NCI-H2029 treated with DMSO at 0.1 percent for 48 hours (cell line): ENCODE measurements around the gene NKAIN4.
A peak's percentile ranks its signal among the peaks of the same experiment; 100 is the strongest.

Experiments used
- DNase-seq: peaks from one replicate; lab custom pipeline; 2025; lab: John Stamatoyannopoulos, UW

NKAIN4 gene

GRCh38 chr20:63274381-63275228, 20.3 kb upstream of the NKAIN4 start:
- no peak for DNase-seq

GRCh38 chr20:63273635-63274380, 19.5 kb upstream of the NKAIN4 start:
- no peak for DNase-seq

GRCh38 chr20:63273059-63273579, 18.9 kb upstream of the NKAIN4 start:
- no peak for DNase-seq

GRCh38 chr20:63272105-63273058, 18.1 kb upstream of the NKAIN4 start, which contains the start of gene ARFGAP1:
ARFGAP1 (plus strand) TSS chr20:63272813; CDS start chr20:63275581, 2,768 bp downstream.
- peak; percentile 23 for DNase-seq

- DNase-seq, result no peak
Observed at GRCh38 chr20:63270606-63271325, 16.5 kb upstream of the NKAIN4 start.

- DNase-seq, result no peak
Observed at GRCh38 chr20:63269724-63270123, 15.5 kb upstream of the NKAIN4 start.

- no peak for DNase-seq
Observed at GRCh38 chr20:63268671-63269439, 14.6 kb upstream of the NKAIN4 start.

GRCh38 chr20:63268256-63268655, 14.0 kb upstream of the NKAIN4 start:
- DNase-seq, result no peak

GRCh38 chr20:63267691-63268090, 13.4 kb upstream of the NKAIN4 start:
- no peak for DNase-seq

GRCh38 chr20:63265891-63266515, 11.7 kb upstream of the NKAIN4 start:
- DNase-seq, result no peak

- DNase-seq, result no peak
Observed at GRCh38 chr20:63264519-63264918, 10.3 kb upstream of the NKAIN4 start.

GRCh38 chr20:63264000-63264399, 9.7 kb upstream of the NKAIN4 start:
- DNase-seq, result no peak

- DNase-seq, result no peak
Observed at GRCh38 chr20:63262836-63263235, 8.6 kb upstream of the NKAIN4 start.

- DNase-seq, result no peak
Observed at GRCh38 chr20:63261795-63262528, 7.7 kb upstream of the NKAIN4 start.

GRCh38 chr20:63261060-63261794, 7.0 kb upstream of the NKAIN4 start:
- DNase-seq, result no peak

GRCh38 chr20:63260521-63260920, 6.3 kb upstream of the NKAIN4 start:
- DNase-seq, result no peak

- DNase-seq, result no peak
Observed at GRCh38 chr20:63259734-63260460, 5.6 kb upstream of the NKAIN4 start.

GRCh38 chr20:63258781-63259180, 4.5 kb upstream of the NKAIN4 start:
- no peak for DNase-seq
